Tongue (tissue), 2 donors: ENCODE data around the gene PAXIP1. TPM values are rescaled to one million over a fixed set of nuclear protein-coding genes. Genes with fewer than 3 reads are reported as not detected.

Experiments
- DNase-seq: peaks from one replicate; pipeline ENCODE4 v3.0.0-alpha.2; 2015
- total RNA-seq: library from RNA; depleted of rRNA; stranded (reverse); fragments of >200 nt; gene quantifications from one replicate; pipeline ENCODE4 v1.2.3, GENCODE V29; 2014

PAXIP1 gene
- total RNA-seq, 1 donor from 2014 or later: 15.6 TPM

- DNase-seq: no peak
Observed at GRCh38 chr7:154990964-154991540, 11.9 kb downstream of the PAXIP1 start.

GRCh38 chr7:154987571-154987970 is 15.4 kb downstream of the PAXIP1 start:
- no peak for DNase-seq

- no peak for DNase-seq
Observed at GRCh38 chr7:154986200-154986945, 16.6 kb downstream of the PAXIP1 start.

- no peak for DNase-seq
Observed at GRCh38 chr7:154985230-154985629, 17.7 kb downstream of the PAXIP1 start.

GRCh38 chr7:154984601-154985188 is 18.2 kb downstream of the PAXIP1 start:
- no peak for DNase-seq

- DNase-seq: no peak
Observed at GRCh38 chr7:154978017-154978416, 24.9 kb downstream of the PAXIP1 start.

- DNase-seq: no peak
Observed at GRCh38 chr7:154977250-154977649, 25.7 kb downstream of the PAXIP1 start.

GRCh38 chr7:154976844-154977243 is 26.1 kb downstream of the PAXIP1 start:
- no peak for DNase-seq

GRCh38 chr7:154975984-154976383 is 26.9 kb downstream of the PAXIP1 start:
- DNase-seq: no peak

- no peak for DNase-seq
Observed at GRCh38 chr7:154973381-154973780, 29.5 kb downstream of the PAXIP1 start.

- peak; percentile 44 for DNase-seq
Observed at GRCh38 chr7:154968336-154969001, 34.5 kb downstream of the PAXIP1 start.

- no peak for DNase-seq
Observed at GRCh38 chr7:154967401-154967955, 35.4 kb downstream of the PAXIP1 start.

- no peak for DNase-seq
Observed at GRCh38 chr7:154965014-154965413, 37.9 kb downstream of the PAXIP1 start.

- DNase-seq: no peak
Observed at GRCh38 chr7:154960063-154960790, 42.7 kb downstream of the PAXIP1 start.

GRCh38 chr7:154956427-154956826 is 46.5 kb downstream of the PAXIP1 start:
- DNase-seq: no peak

GRCh38 chr7:154953006-154953684 is 49.8 kb downstream of the PAXIP1 start:
- DNase-seq: peak; percentile 37

GRCh38 chr7:154950960-154951359 is 52.0 kb downstream of the PAXIP1 start:
- no peak for DNase-seq

- DNase-seq: no peak
Observed at GRCh38 chr7:154947604-154948003, 55.3 kb downstream of the PAXIP1 start.

GRCh38 chr7:154946166-154946565 is 56.8 kb downstream of the PAXIP1 start:
- no peak for DNase-seq

GRCh38 chr7:154943906-154944305 is 59.0 kb downstream of the PAXIP1 start:
- no peak for DNase-seq

GRCh38 chr7:154942691-154943090 is 60.2 kb downstream of the PAXIP1 start:
- DNase-seq: no peak

- DNase-seq: no peak
Observed at GRCh38 chr7:154937837-154938236, 65.1 kb downstream of the PAXIP1 start.
